Measurements from ENCODE around the gene TUBB2A.

DNA sequence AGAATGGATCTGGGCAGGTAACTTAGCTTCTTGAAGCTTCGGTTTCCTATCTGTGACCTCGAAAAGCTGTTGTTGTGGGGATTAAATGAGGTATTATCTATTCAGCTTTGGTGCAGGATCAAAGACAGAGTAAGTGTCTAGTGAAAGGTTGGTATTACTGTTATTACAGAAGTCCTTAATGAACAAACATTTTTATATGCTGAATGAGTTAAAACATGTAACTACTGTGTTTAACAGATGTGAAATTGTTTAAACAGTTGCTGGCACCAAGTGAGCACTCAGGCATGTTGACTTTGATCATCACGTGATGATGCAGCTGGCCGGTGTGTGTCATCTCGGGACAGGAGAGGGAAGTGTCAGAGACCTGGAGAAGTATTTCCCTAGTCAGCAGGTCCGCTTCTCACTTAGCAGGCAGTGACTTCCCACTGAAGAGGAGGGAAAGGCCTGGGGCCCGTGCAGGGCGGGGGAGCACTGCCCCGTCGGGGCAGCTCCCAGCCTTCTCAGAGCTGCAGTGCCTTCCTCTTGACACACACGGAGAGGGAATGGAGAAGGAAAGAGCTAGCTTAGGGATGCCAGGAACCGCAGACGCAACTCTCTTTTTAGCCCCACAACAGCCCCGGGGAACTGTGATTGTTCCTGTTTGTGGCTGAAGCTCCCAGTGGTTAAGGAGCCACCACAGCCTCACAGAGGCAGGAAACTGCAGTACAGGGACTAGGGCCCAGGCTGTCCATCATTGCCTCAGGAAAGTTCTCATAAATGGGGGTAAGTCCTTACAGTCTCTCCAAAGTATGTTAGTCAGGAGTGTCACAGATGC lies 18.0 kb downstream of the TUBB2A start:
- TF ChIP-seq, protein P1, sequence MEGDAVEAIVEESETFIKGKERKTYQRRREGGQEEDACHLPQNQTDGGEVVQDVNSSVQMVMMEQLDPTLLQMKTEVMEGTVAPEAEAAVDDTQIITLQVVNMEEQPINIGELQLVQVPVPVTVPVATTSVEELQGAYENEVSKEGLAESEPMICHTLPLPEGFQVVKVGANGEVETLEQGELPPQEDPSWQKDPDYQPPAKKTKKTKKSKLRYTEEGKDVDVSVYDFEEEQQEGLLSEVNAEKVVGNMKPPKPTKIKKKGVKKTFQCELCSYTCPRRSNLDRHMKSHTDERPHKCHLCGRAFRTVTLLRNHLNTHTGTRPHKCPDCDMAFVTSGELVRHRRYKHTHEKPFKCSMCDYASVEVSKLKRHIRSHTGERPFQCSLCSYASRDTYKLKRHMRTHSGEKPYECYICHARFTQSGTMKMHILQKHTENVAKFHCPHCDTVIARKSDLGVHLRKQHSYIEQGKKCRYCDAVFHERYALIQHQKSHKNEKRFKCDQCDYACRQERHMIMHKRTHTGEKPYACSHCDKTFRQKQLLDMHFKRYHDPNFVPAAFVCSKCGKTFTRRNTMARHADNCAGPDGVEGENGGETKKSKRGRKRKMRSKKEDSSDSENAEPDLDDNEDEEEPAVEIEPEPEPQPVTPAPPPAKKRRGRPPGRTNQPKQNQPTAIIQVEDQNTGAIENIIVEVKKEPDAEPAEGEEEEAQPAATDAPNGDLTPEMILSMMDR (IDR thresholded peaks at IDR 0.05), result no peak
- TF ChIP-seq POLR2AphosphoS5 (IDR thresholded peaks at IDR 0.05) (peak; percentile 94), POLR2A (IDR thresholded peaks at IDR 0.05) (no peak)

All from prostate gland (tissue), 2 donors.